ENCODE measurements around the gene KLHL26.

KLHL26 gene

DNA sequence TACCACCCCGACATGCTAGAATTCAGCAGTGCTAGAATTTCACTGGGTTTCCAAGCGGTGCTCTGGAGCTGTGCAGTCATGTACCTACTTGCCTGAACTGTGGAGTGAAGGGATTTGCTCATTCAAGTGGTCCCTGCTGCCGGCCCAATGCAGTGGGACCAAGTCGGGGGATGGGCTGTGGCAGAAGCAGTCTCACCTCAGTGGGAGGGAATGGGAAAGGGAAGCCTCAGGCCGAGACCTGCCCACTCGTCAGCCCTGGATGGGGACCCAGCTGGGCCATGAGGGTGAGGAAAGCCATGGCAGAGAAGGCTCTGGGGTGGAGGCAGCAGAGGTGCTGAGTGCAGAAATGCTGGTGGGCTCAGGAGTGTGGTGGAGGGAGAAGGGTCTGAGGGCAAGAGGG lies 14.9 kb downstream of the KLHL26 start:
- H3K4me1 ChIP-seq (ENCODE audit: control insufficient read depth, insufficient read depth, low read length, unreplicated experiment), result peaks cover 28% of the 10 kb centered on the region
- no peaks in the 10 kb centered on the region for H3K36me3 ChIP-seq (ENCODE audit: insufficient read depth, low read length)
- H3K27me3 ChIP-seq (ENCODE audit: insufficient read depth, low read length), result no peaks in the 10 kb centered on the region
- H2AFZ ChIP-seq (ENCODE audit: low read length, unreplicated experiment), result no peak overlapping the region
- H3K27ac ChIP-seq (ENCODE audit: low read depth, low read length), result peak overlapping the region; percentile 90; the same call in 1 of the 2 replicates
- H3K79me2 ChIP-seq (ENCODE audit: control insufficient read depth, insufficient read depth, low read length, unreplicated experiment), result peaks cover 4% of the 10 kb centered on the region
- no peak overlapping the region for H3K4me3 ChIP-seq (ENCODE audit: low read depth, low read length)

DNA sequence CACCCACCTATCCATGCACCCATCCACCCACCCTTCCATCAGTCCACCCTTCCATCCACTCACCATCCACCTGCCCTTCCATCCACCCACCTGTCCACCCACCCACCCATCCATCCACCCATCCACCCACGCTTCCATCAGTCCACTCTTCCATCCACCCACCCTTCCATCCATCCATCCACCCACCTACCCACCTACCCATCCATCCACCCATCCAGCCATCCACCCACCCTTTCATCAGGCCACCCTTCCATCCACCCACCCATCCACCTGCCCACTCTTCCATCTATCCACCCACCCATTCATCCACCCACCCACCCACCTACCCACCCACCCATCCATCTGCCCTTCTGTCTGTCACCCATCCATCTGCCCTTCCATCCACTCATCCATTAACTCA lies 17.0 kb downstream of the KLHL26 start:
- Histone ChIP-seq H3K4me3 (ENCODE audit: low read depth, low read length) (no peak overlapping the region), H2AFZ (ENCODE audit: low read length, unreplicated experiment) (no peak overlapping the region), H3K79me2 (ENCODE audit: control insufficient read depth, insufficient read depth, low read length, unreplicated experiment) (no peaks in the 10 kb centered on the region), H3K36me3 (ENCODE audit: insufficient read depth, low read length) (no peaks in the 10 kb centered on the region), H3K27ac (ENCODE audit: low read depth, low read length) (no peak overlapping the region), H3K27me3 (ENCODE audit: insufficient read depth, low read length) (no peaks in the 10 kb centered on the region), H3K4me1 (ENCODE audit: control insufficient read depth, insufficient read depth, low read length, unreplicated experiment) (peaks cover 40% of the 10 kb centered on the region)

DNA sequence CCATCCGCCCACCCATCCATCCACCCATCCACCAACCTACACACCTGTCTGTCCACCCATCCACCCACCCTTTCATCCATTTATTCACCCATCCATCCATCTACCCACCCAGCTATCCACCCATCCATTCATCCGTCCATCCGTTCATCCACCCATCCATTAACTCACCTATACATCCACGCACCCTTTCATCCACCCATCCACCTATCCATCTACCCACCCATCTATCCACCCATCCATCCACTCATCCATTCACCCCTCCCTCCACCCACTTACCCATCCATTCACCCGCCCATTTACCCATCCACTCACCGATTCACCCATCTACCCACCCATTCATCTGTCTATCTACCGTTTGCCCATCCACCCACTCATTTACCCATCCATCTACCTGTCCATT lies 17.6 kb downstream of the KLHL26 start:
- H3K27ac ChIP-seq (ENCODE audit: low read depth, low read length), result no peak overlapping the region
- no peaks in the 10 kb centered on the region for H3K36me3 ChIP-seq (ENCODE audit: insufficient read depth, low read length)
- H3K4me3 ChIP-seq (ENCODE audit: low read depth, low read length), result no peak overlapping the region
- H3K4me1 ChIP-seq (ENCODE audit: control insufficient read depth, insufficient read depth, low read length, unreplicated experiment), result peaks cover 40% of the 10 kb centered on the region
- no peaks in the 10 kb centered on the region for H3K79me2 ChIP-seq (ENCODE audit: control insufficient read depth, insufficient read depth, low read length, unreplicated experiment)
- H3K27me3 ChIP-seq (ENCODE audit: insufficient read depth, low read length), result no peaks in the 10 kb centered on the region
- no peak overlapping the region for H2AFZ ChIP-seq (ENCODE audit: low read length, unreplicated experiment)

DNA sequence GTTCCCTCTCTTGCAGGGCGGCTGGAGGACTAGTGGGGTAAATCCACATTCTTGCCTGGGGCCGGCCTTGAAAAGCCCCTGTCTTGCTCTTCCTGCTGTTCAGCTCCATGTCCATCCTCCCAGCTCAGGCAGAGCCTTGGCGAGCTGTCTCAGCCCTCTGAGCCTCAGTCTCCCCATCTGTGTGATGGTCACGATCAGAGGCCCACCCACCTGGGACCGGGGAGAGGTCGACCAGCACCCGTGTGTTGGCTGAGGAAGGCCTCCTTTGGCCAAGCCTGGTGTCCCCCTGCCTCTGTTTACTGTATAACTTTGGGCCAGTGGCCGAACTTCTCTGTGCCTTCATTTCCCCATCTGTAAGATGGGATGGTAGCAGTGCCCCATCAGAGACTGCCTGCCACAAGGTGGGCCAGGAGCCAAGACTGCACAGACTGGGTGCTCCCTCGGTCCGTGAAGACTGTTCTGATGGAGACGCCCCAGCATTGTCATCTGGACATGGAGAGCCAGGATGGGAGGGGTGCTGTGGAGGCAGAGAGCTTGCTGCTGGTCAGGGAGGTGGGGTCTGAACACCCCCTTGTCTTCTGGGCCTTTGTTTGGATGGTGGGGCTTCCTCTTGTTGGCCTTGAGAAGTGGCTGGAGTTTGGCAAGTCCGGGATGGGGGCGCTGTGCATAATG lies 18.5 kb downstream of the KLHL26 start:
- Histone ChIP-seq H3K36me3 (ENCODE audit: insufficient read depth, low read length) (no peaks in the 10 kb centered on the region), H2AFZ (ENCODE audit: low read length, unreplicated experiment) (no peak overlapping the region), H3K79me2 (ENCODE audit: control insufficient read depth, insufficient read depth, low read length, unreplicated experiment) (no peaks in the 10 kb centered on the region), H3K4me1 (ENCODE audit: control insufficient read depth, insufficient read depth, low read length, unreplicated experiment) (peaks cover 39% of the 10 kb centered on the region), H3K27me3 (ENCODE audit: insufficient read depth, low read length) (no peaks in the 10 kb centered on the region), H3K4me3 (ENCODE audit: low read depth, low read length) (no peak overlapping the region), H3K27ac (ENCODE audit: low read depth, low read length) (no peak overlapping the region)

DNA sequence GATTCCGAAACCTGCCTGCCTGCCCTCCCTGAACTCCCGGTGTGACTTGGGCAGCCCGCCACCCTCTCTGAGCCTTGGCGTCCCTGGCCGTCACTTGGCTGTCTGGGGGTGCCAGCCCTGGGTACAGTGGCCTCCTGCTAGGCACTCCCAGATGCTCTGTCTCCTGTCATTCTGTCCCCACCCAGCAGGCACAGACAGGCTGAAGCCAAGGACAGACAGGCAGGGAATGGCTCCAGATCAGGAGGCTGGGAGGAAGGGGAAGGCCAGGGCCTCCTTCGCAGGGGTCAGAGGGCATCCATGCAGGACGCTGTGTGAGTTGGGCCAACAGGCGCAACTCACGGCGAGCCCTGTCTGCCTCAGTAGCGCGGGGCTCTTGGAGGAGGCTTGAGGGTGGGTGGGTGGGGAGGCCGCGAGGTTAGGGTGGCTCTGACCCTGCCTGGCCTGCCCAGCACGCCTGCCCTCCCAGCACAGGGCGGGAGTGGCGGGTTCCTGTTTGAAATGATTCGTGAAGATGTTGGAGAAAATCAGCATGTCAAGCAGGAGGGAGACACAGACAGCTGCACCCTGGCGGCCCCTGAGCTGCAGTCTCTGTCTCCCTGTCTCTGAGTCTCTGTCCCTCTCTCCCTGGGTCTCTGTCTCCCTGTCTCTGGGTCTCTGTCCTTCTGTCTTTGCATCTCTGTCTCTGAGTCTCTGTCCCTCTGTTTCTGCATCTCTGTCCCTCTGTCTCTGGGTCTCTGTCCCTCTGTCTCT lies 19.7 kb downstream of the KLHL26 start:
- H2AFZ ChIP-seq (ENCODE audit: low read length, unreplicated experiment), result no peak overlapping the region
- H3K4me3 ChIP-seq (ENCODE audit: low read depth, low read length), result no peak overlapping the region
- peaks cover 40% of the 10 kb centered on the region for H3K4me1 ChIP-seq (ENCODE audit: control insufficient read depth, insufficient read depth, low read length, unreplicated experiment)
- H3K79me2 ChIP-seq (ENCODE audit: control insufficient read depth, insufficient read depth, low read length, unreplicated experiment), result no peaks in the 10 kb centered on the region
- H3K27ac ChIP-seq (ENCODE audit: low read depth, low read length), result peak overlapping the region; percentile 49; the same call in 1 of the 2 replicates
- no peaks in the 10 kb centered on the region for H3K27me3 ChIP-seq (ENCODE audit: insufficient read depth, low read length)
- no peaks in the 10 kb centered on the region for H3K36me3 ChIP-seq (ENCODE audit: insufficient read depth, low read length)

DNA sequence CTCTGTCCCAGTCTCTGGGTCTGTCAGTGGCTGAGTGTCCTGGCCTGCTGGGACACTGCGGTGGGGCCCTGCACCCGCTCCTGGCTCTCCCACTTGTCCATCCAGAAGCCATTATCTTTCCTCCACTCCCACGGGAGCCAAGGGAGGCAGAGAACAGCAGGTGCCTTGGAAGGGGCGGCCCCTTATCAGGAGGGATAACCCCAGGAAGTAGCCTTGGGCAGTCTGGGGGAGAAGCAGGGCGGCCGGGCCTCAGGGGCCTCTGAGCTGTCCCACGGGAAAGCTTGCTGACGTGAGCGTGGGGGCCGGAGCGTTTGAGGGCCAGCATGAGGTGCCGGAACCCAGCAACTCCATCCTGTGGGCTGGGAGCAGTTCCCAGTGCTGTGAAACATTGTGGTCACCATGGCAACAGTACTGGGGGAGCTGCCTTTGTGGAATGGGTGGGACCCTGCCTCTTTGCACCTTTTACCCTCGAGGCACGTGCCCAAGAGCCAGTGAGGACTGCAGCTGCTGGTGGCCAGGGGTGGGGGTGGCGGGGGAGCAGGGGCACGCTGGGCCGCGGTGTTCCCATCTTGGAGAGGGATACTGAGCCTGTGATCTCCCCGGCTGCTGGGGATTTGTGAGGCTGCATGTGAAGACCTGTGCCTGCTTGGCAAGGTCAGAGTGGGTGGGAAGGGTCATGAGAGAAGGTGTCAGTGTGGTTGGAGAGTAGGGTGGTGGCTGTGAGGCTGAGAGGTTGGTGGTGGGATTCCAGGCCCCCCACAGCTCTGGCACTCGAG lies 20.9 kb downstream of the KLHL26 start:
- Histone ChIP-seq H3K27me3 (ENCODE audit: insufficient read depth, low read length) (no peaks in the 10 kb centered on the region), H3K79me2 (ENCODE audit: control insufficient read depth, insufficient read depth, low read length, unreplicated experiment) (no peaks in the 10 kb centered on the region), H3K4me1 (ENCODE audit: control insufficient read depth, insufficient read depth, low read length, unreplicated experiment) (peaks cover 41% of the 10 kb centered on the region), H2AFZ (ENCODE audit: low read length, unreplicated experiment) (no peak overlapping the region), H3K36me3 (ENCODE audit: insufficient read depth, low read length) (no peaks in the 10 kb centered on the region), H3K27ac (ENCODE audit: low read depth, low read length) (peak overlapping the region; percentile 86), H3K4me3 (ENCODE audit: low read depth, low read length) (no peak overlapping the region)

DNA sequence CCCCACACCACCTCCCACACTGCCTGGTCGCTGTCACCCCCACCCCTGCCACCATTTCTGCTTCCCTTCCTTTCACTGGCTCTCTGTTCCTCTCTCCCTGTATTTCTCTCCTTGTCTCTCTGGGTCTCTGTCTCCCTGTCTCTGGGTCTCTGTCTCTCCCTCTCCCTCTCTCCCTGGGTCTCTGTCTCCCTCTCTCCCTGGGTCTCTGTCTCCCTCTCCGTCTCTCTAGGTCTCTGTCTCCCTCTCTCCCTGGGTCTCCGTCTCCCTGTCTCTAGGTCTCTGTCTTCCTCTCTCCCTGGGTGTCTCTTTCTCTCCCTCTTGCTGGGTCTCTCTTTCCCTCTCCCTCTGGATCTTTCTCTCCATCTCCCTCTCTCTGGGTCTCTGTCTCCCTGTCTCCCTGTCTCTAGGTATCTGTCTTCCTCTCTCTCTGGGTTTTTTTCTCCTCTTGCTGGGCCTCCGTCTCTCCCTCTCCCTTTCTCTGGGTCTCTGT lies 21.6 kb downstream of the KLHL26 start:
- Histone ChIP-seq H3K4me3 (ENCODE audit: low read depth, low read length) (no peak overlapping the region), H3K27me3 (ENCODE audit: insufficient read depth, low read length) (no peaks in the 10 kb centered on the region), H3K4me1 (ENCODE audit: control insufficient read depth, insufficient read depth, low read length, unreplicated experiment) (peaks cover 41% of the 10 kb centered on the region), H2AFZ (ENCODE audit: low read length, unreplicated experiment) (no peak overlapping the region), H3K36me3 (ENCODE audit: insufficient read depth, low read length) (no peaks in the 10 kb centered on the region), H3K79me2 (ENCODE audit: control insufficient read depth, insufficient read depth, low read length, unreplicated experiment) (no peaks in the 10 kb centered on the region), H3K27ac (ENCODE audit: low read depth, low read length) (peak overlapping the region; percentile 86)

DNA sequence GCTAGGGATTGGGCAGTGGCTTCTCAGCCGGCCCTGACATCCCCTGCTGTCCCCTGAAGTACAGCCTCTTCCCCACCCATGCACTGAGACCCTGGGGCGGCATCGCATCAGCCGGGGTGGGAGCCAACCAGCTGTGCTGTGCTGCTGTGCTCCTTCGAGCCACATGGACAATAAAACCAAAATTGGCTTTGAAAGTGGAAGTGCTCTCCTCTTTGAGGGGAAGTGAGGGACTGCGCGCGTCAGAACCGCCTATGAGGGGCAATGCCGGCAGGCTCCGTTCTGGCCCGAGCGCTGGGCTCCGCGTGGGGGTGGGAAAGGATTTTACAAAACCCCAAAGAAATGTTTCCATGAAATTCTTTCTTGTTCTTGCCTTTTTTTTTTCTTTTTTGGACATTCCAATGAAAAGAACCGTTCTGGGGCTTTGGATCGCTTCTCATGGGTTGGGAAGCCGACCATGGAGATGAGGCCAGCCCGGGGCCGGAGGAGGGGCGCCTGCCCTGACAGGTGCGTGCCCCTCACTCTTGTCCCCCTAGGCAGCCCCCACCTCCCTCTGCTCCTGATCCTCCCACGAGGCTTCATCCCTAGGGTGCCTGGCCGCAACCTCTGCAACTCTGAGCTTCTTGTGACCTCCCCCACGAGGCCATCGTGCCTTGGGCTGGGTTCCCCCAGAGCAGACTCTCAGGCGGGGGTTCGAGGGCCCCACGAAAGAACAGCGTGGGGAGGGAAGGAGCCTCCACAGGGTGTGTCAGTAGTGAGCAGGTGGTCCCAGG lies 22.6 kb downstream of the KLHL26 start:
- Histone ChIP-seq H3K4me3 (ENCODE audit: low read depth, low read length) (peak overlapping the region; percentile 31; the same call in 1 of the 2 replicates), H3K4me1 (ENCODE audit: control insufficient read depth, insufficient read depth, low read length, unreplicated experiment) (peaks cover 41% of the 10 kb centered on the region), H3K27me3 (ENCODE audit: insufficient read depth, low read length) (no peaks in the 10 kb centered on the region), H3K27ac (ENCODE audit: low read depth, low read length) (peak overlapping the region; percentile 86), H3K36me3 (ENCODE audit: insufficient read depth, low read length) (no peaks in the 10 kb centered on the region), H3K79me2 (ENCODE audit: control insufficient read depth, insufficient read depth, low read length, unreplicated experiment) (no peaks in the 10 kb centered on the region), H2AFZ (ENCODE audit: low read length, unreplicated experiment) (no peak overlapping the region)

DNA sequence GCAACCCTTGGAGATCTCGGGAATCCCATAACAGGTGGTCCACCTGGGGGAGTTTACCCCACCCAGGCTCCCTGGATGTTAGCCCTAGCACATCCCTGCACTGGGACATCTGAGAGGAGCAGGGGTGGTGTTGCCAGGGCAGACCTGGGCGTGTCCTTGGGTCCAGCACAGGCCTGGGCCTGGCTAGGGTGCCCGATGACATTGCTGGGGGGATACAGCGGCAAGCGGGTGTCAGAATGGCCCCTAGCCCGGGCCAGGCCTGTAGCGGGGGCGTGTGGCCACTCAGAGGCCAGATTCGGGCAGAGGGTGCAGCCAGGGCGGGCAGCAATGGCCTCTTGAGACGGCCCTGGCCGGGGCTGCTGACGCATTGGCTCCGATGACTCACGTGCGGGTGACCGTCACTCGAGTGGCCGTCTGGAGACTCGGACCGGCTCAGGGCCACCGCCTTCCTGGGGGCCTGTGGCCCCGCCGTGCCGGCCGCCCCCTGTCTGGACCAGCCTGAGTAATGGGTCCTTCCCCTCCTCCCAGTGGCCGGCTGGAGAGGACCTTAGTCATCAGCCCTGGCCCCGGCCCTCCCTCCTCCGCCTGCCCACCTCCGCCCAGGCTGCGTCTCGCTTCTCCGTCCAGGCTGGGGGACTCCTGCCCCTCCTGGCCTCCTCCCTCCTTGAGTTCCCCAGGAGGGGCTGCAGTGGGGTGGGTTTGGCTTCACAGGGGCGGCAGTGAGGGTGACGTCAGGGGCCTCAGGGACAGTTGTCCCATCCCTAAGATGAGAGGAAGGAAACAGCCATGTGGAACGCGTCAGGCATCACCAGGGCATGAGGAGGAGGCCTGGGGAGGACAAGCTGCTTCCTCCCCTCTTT lies 23.5 kb downstream of the KLHL26 start:
- Histone ChIP-seq H3K79me2 (ENCODE audit: control insufficient read depth, insufficient read depth, low read length, unreplicated experiment) (no peaks in the 10 kb centered on the region), H3K27me3 (ENCODE audit: insufficient read depth, low read length) (no peaks in the 10 kb centered on the region), H3K36me3 (ENCODE audit: insufficient read depth, low read length) (no peaks in the 10 kb centered on the region), H2AFZ (ENCODE audit: low read length, unreplicated experiment) (peak overlapping the region; percentile 59), H3K4me1 (ENCODE audit: control insufficient read depth, insufficient read depth, low read length, unreplicated experiment) (peaks cover 41% of the 10 kb centered on the region), H3K27ac (ENCODE audit: low read depth, low read length) (peak overlapping the region; percentile 86), H3K4me3 (ENCODE audit: low read depth, low read length) (peak overlapping the region; percentile 31)
